ENCODE data around the gene ZDHHC5.
A peak's percentile ranks its signal among the peaks of the same experiment; 100 is the strongest.
"Not testable (repeated sequence)": the region's sequence is repeated elsewhere in the genome, so short reads cannot be mapped to it uniquely, and the experiment has no call there.

The ZDHHC5 gene

DNA sequence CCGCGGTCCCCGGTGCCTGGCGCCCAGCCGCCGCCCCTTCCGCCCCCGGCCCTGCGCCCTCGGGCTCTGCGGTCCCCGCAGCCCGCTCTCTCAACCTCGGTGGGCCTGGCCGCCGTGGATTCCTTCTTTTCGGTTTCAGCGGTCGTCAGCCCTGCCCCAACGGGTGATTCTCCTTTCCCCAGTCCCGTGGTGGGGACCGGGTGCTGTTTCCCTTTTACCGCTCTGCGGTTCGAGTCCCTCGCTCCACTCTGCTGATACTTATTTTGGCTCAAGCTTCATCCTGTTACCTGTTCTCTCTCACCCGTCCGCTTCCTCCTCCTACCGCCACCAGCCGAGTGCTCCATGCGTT, 494 bp downstream of the ZDHHC5 start:
- DNase-seq: peak; percentile 44

DNA sequence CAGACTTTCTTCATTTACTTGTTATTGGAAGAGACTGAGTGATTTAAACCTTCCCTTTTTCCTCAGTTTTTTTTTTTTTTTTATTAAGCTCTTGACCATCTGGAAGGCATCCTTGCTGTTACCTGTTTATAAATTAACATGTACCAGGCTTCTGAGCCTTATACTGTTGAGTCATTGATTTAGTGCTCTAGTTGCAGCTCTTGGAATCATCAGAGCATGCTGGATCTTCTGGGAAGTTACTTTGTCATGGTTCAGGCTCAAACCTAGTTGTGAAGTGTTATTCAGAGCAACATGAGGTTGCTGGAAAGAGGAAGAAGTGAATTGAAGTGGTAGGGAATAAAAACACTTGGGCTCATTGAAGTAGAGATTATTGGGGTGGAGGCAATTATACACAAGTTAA, 6.3 kb downstream of the ZDHHC5 start:
- no peak for DNase-seq

DNA sequence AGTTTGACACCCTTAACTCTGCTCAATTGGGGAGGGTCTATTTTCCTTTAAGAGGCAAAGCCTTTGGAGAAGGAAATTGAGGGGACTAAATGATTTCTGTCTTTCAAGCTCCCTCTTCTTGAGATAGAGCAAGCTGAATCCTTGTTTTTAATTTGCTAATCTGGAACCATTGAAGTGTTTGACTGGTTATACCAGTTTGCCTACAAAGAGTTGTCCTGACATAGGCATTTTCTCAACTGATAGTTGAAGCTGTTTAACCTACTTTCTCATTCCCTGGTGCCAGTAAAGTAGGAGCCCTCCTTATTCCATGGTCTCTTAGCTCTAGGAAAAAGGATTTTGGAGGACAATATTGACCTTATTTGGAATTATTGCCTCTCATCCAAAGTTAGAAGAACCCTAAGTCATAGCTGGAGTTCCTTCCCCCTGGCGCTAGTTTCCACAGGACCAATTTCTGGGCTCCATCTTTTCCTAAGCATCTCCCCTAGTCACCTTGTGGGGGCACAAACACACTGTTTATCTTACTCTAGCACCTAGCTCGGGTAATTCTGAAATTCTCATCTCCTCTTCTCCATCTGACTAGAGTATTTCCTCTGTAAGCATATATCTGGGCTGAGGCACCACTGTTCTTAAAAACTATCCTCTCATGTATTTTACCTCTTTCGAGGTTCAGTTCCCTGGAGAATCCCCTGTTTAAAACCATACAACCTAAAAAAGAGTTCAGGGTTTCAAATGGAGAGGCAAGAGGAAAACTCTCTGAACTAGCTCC, 7.4 kb downstream of the ZDHHC5 start:
- DNase-seq: peak; percentile 14

DNA sequence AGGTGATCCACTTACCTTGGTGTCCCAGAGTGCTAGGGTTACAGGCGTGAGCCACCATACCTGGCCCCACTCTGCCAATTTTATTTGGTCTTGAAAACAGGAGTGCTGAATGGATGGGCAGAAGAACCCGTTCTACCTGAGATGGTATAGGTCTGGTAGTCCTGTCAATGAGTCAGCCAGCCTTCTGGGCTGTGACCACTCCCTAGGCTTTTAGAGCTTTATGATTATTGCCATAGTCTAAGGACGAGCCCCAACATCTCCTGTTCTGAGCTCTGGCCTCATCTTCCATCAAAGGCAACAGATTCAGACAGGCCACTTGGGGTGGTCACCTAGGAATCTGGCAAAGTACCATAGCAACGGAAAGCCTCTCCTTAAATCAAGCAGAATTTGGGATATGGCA, 11.5 kb downstream of the ZDHHC5 start:
- DNase-seq: no peak

DNA sequence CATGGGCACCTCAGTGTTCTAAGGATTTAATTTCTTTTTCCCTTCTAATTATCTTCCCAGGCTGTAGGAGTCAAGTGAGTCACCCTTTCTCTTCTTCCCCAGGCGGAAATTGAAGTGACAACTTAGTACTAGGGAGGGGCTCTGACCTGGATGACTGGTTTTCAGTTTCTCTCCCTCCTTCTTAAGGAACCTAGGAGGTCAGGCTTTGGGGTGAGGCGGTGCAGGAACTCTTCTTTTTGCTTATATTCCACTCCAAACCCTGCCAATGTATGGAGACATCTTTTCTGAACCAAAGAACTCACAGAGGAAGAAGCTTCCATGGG, 12.6 kb downstream of the ZDHHC5 start:
- peak; percentile 50 for DNase-seq

DNA sequence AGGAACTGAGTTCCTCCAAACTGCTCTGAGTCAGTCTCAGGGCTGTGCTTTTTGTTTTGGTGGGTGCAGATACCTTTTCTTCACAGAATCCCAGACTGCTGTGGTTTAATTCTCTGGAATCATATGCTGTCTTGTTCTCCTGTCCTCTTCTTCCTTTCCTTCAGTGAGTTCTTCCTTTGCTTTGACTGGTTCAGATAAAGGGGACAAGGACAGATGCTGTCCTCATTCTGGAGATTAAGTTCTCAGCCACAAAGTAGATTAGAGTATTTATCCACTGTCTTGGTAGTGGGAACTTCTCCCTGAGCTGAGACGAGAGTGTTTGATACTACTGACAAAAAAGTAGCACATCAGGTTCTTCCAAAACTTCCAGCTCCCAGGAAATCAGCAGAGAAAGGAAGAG, 13.3 kb downstream of the ZDHHC5 start:
- no peak for DNase-seq

DNA sequence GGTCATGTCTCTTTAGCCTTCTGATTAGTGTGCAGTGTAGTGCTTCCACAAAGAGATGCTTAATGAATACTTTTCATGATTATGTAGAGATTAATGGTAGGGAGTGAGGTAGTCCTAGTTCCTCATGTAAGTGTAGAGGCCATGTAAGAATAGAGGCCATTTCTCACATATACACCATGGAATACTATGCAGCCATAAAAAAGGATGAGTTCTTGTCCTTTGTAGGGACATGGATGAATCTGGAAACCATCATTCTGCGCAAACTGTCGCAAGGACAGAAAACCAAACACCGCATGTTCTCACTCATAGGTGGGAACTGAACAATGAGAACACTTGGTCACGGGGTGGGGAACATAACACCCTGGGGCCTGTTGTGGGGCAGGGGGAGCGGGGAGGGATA, 22.6 kb downstream of the ZDHHC5 start:
- not testable (repeated sequence) for DNase-seq

DNA sequence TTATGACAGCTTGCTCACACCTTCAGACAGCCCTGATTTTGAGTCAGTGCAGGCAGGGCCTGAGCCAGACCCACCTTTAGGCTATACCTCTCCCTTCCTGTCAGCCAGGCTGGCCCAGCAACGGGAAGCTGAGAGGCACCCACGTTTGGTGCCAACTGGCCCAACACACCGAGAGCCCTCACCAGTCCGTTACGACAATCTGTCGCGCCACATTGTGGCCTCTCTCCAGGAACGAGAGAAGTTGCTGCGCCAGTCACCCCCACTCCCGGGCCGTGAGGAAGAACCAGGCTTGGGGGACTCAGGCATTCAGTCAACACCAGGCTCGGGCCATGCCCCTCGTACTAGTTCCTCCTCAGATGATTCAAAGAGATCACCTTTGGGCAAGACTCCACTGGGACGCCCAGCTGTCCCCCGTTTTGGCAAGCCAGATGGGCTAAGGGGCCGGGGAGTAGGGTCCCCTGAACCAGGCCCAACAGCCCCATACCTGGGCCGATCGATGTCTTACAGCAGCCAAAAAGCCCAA, 31.0 kb downstream of the ZDHHC5 start:
- no peak for DNase-seq

DNA sequence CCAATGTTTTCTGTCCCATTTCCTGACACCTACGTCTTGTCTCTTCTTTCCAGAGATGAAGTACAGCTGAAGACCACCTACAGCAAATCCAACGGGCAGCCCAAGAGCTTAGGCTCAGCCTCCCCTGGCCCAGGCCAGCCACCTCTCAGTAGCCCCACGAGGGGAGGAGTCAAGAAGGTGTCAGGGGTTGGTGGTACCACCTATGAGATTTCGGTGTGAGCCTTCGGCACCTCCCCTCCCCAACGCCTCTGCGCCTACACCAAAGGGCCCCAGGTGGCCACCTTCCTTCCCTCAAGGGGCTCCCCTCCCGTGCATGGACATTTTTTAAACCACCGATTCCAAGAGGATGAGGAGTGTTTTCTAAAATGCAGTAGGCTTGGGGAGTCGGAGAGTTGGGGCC, 31.9 kb downstream of the ZDHHC5 start:
- no peak for DNase-seq

DNA sequence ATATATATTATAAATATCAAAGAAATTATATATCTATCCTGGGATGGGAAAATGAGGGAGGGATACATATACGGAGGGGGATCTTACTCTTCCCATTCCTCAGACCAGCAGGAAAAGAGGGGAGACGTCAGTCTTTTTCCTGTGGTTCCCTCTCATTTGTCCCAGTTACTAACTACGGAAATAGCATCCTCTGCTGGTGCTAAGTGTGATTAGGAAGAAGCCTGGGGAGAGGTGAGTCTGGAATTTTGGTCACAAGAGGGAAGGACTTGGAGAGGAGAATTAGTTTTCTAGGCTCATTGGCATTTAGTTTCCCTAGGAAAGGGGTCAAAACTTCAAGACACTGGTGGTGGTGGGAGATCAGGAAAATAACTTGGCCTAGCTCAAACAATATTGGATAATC, 32.5 kb downstream of the ZDHHC5 start:
- no peak for DNase-seq

DNA sequence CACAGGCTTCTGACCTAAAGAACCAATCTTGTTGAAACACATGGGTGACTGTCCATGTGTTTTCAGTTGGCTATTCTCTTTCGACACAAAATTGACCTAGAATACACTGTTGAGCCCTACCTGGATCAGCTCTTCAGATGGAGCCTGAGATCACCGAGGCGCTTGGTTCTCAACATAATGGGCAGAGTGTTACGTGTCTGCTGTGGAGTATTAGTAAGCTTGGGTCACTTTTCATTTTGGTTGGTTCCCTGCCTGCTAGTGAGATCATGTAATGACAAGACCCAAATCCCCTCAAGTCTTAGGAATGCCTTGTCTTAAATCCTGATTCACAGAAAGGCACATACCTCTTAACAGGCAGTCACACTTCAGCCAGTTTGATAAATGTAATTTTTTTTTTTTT, 35.4 kb downstream of the ZDHHC5 start:
- DNase-seq: no peak

DNA sequence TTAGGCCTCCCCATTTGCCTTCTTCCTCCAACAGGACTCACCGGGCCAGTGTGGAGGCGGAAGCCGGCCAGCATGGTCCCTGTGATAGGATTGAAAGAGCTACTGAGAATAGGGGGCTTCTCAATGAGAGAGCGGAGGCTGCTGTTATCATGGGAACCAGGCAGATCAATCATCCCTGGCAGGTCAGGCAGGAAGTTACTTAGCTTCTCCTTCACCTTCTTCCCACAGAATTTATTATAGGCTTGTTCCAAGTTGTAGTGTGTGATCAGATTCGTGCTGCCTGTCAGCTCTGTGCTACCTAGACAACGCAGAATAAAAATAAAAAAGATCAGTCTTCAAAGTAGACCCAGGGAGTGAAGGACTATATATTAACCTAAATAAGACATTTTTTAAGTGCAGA, 37.0 kb downstream of the ZDHHC5 start:
- no peak for DNase-seq

DNA sequence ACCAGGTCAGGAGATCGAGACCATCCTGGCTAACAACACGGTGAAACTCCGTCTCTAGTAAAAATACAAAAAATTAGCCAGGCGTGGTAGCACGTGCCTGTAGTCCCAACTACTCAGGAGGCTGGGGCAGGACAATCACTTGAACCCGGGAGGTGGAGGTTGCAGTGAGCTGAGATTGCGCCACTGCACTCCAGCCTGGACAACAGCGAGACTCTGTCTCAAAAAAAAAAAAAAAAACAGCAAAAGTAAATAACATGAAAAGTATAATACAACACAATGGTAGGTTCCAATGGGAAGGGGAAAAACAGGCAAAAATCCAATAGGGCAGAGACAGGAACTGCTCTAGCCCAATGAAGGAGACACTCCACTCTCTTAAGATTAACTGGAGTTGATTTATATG, 37.5 kb downstream of the ZDHHC5 start:
- not testable (repeated sequence) for DNase-seq

DNA sequence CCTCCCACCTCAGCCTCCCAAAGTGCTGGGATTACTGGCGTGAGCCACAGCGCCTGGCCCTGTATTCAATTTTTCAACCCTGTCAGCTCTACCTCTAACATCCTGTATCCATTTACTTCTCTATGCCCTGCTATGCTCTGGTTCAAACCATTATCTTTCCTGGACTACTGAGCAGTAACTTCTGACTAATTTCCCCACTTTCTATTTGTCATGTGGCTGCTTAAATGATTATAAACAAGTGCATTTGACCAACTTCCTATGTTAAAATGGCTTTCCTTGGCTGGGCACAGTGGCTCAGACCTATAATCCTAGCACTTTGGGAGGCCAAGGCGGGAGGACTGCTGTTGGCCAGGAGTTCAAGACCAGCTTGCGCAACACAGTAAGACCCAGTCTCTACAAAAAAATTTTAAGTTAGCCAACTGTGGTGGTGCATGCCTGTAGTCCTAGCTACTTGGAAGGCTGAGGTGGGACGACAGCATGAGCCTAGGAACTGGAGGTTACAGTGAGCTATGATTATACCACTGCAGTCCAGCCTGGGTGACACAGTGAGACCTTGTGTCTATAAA, 42.0 kb downstream of the ZDHHC5 start:
- DNase-seq: peak; percentile 69

DNA sequence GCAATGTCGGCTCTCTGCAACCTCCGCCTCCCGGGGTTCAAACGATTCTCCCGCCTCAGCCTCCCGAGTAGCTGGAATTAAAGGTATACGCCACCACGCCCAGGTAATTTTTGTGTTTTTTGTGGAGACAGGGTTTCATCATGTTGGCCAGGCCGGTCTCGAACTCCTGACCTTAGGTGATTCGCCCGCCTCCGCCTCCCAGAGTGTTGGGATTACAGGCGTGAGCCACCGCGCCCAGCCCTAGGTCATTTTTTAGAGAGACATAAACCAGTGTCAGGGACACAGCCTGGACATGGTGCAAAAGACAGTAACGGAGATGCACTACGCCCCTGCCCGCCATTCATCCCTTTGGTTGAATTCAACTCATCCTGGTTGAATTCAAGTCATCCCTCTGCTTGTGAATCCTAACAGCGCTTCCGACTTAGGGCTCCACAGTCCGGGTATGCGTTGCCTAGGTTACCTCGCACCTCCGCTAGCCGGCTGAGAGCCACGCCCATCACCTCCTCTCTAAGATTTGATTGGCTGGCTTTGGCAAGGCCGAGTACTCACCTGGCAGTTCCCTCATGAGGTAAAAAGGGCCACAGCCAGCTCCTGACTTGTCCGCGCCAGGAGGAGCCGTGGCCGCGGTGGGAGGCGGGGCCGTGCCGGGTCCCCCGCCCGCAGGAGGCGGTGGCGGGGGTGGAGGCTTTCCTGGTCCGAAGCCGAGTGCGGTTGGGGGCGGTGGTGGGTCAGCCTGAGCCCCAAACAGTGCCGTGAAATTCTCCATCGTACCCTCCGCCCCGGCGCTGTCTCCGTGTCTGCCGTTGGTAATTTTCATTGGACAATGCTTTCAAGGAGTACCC, 43.7 kb downstream of the ZDHHC5 start, which contains the start of gene MED19:
Gene MED19 (minus strand): TSS at position 802 of the 842 bp plus-strand sequence. CDS start 36 bp downstream, at position 766.
- DNase-seq: peak; percentile 86

DNA sequence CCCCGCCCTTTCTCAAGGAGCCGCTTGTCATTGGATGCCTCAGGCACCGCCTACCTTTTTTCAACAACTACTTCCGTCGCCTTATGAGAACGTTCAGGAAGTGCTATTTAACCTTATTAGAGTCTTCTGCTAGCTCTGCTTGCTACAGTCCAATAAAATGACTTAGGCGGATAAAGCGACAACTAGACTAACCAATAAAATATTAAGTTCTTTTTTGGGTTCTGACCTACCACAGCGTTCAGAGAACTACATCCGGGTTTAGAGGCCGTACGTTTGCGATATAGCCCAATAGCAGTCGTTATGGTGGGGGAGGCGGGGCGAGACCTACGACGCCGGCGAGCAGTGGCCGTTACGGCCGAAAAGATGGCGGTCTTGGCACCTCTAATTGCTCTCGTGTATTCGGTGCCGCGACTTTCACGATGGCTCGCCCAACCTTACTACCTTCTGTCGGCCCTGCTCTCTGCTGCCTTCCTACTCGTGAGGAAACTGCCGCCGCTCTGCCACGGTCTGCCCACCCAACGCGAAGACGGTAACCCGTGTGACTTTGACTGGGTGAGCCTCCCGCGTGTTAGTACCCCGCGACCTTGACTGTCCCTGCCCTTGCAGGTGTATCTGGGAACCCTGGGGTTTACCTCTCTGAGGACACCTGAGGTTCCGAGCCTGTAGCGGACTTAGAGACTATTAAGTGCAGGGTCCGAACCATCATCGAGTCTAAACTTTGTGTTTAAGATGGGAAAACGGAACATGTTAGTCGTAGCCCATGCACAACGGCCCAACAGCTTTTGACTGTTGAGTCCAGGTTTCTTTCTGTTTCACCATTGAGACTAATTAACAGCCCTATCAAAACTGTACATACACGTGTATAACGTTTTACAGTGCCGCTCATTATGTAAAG, 44.6 kb downstream of the ZDHHC5 start, which contains the start of gene TMX2:
Gene TMX2 (plus strand): TSS at position 338 of the 895 bp plus-strand sequence. CDS start 26 bp downstream, at position 364.
- peak; percentile 96 for DNase-seq

DNA sequence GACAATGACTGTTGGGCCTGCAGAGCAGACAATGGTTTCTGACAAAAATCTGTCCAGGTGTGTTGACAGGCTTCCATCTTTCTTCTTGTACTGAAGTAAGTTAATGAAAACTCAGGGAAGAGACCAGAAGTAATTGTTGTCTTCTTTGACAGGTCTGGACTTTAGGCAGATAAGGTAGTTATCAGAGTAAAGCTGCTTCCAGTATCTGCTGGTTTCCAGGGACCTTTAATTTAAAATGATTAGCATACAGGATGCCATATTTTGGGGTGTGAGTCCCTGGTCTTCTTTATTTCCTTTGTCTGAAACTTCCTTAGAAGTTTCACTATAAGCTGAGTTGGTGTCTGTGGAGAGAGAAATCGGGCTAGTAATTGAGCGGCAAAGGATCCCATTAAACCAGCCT, 45.9 kb downstream of the ZDHHC5 start:
- DNase-seq: no peak

DNA sequence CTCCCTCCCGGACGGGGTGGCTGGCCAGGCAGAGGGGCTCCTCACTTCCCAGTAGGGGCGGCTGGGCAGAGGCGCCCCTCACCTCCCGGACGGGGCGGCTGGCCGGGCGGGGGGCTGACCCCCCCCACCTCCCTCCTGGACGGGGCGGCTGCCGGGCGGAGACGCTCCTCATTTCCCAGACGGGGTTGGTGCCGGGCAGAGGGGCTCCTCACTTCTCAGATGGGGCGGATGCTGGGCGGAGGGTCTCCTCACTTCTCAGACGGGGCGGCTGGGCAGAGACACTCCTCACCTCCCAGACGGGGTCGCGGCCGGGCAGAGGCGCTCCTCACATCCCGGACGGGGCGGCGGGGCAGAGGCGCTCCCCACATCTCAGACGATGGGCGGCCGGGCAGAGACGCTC, 48.8 kb downstream of the ZDHHC5 start:
- DNase-seq: not testable (repeated sequence)

DNA sequence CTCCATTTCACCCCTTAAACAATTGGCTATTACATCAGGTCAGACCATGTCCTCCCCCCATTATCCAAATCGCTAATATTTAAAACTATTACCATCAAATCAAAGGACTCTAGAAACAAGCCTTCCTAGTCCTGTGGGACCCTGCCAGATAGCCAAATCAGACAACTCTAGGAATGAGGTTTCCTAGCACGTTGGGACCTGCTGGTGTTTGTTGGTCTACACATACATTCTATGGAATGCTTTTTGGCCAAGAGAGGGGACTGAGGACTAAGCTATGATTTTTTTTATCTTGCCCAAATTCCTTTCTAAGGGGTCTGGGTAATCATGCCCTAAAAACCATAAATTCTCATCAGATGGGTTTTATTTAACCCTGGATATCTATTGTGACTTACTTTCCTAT, 59.3 kb downstream of the ZDHHC5 start:
- DNase-seq: no peak

DNA sequence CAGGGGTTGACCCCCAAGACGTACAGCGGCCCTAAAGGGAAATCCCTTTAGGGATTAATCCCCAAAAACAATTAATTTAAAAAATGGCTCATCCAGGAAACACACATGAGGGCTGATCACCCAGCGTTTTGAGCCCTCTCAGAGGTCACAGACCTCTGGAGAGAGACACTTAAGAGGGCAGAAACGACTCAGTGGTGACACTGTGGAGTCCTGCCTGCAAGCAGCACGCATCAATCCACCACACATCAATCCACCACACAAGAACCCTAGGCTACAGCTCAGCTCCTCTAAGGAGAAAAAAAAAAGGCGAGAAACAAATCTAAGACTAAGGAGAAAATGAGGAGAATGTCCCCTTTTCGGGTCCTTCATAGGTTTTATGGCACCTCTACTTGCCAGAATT, 60.9 kb downstream of the ZDHHC5 start:
- no peak for DNase-seq

DNA sequence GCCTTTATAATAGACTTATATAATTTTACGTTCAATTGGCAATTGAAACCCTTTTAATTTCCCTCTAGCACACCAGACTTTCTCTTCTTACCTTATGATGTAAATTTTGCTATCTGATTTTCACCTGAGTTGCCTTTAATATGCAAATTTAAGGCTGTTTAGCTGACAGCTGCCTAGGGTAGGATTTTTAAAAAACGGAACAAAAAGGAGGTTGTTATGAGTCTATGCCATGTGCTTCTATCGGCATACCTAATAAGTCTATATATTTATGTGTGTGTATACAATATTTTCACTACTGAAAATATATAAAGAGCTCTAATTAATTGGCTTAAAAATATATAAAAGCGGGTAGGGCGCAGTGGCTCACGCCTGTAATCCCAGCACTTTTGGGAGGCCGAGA, 61.6 kb downstream of the ZDHHC5 start:
- DNase-seq: no peak

DNA sequence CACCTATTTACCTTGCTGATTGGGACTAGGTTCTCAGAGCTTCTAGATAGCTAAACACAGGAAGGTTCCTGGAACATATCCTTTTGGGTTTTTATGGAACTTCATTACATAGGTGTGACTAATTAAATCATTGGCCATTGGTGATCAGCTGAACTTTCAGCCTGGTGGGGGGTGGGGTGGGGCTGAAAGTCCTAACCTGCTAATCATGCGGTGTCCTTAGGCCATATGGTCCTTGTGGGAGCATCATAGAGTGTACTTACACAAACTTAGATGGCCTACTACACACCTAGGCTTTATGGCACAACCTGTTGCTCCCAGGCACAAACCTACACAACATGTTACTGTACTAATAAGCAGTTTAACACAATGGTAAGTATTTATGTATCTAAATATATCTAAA, 64.7 kb downstream of the ZDHHC5 start:
- no peak for DNase-seq
